HL-60 (cell line): ENCODE data around the gene KIF3C.
"Not testable (repeated sequence)": the region's sequence is repeated elsewhere in the genome, so short reads cannot be mapped to it uniquely, and the experiment has no call there.

Experiments
- CTCF ChIP-seq: IDR thresholded peaks from one replicate; pipeline ENCODE4 v1.5.1; 2011; ENCODE audit warnings: low read length, control low read depth, inconsistent platforms; ENCODE audit not compliant: insufficient read depth
- GABPA ChIP-seq: IDR thresholded peaks from 2 replicates; pipeline ENCODE4 v1.6.1; 2012; ENCODE audit warnings: low read depth
- POLR2AphosphoS5 ChIP-seq: IDR thresholded peaks from 2 replicates; pipeline ENCODE4 v1.6.1; 2012; ENCODE audit warnings: low read depth
- REST ChIP-seq: IDR thresholded peaks from 2 replicates; pipeline ENCODE4 v1.6.1; 2012; ENCODE audit warnings: low read depth; ENCODE audit not compliant: insufficient replicate concordance

- TF ChIP-seq REST, CTCF, POLR2AphosphoS5, GABPA: not testable (repeated sequence)
Measured at GRCh38 chr2:26028083-26028482, 45.8 kb upstream of the KIF3C start.
